ENCODE results near the gene CXorf51A. TPM values are rescaled to one million over a fixed set of nuclear protein-coding genes. Genes with fewer than 3 reads are reported as not detected.
"Not testable (repeated sequence)": the region's sequence is repeated elsewhere in the genome, so short reads cannot be mapped to it uniquely, and the experiment has no call there.

The CXorf51A gene
- total RNA-seq (not detected), polyA plus RNA-seq (not detected)

GRCh38 chrX:146814644-146815043, at the start of gene CXorf51A:
TSS of gene CXorf51A (minus strand) at chrX:146814744. CDS start at chrX:146814723, 21 bp downstream.
- H3K27ac ChIP-seq (ENCODE audit: low read depth, low read length); H3K4me1 Mint-ChIP-seq: not testable (repeated sequence)

DNA sequence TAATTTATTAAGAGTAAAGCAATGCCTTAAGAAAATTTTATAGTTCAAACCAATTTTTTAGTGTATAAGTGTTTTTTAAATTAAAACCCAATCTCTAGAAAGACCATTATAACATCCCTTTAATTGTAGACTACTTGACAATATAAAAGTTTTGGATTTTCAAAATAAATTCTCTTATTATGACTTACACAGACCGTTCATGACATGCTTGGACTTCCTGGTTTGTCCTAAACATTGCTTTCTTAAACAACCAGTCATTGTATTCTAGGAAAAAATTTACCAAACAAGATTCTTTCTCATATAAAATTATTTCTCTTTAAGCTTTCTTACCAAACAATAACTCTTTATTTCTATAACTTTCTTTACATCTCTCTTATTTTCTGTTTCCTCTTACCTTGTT, 49.0 kb upstream of the CXorf51A start:
- no peak overlapping the region for H3K4me3 ChIP-seq (ENCODE audit: low read length in 2 of 2)
- Mint-ChIP-seq H3K27ac (no peak overlapping the region), H3K4me3 (no peak overlapping the region), H3K4me1 (no peaks in the 10 kb centered on the region), H3K36me3 (no peaks in the 10 kb centered on the region), H3K9me3 (peaks cover 0 to 12% (median 2%) of the 10 kb centered on the region in 8 donors), H3K27me3 (no peaks in the 10 kb centered on the region)
- ChIA-PET CTCF (ENCODE audit: partially characterized antibody) (no interaction called here), POLR2A (ENCODE audit: partially characterized antibody) (no interaction called here)
- no peaks in the 10 kb centered on the region for H3K4me1 ChIP-seq (ENCODE audit: insufficient read depth, low read length)
- no peaks in the 10 kb centered on the region for H3K27me3 ChIP-seq (ENCODE audit: insufficient read depth, low read length)
- no peak overlapping the region for H3K27ac ChIP-seq (ENCODE audit: low read depth, low read length)
- intact Hi-C loops (cut with micrococcal nuclease) = no loop called here
- H3K9me3 ChIP-seq (ENCODE audit: control insufficient read depth in 1 of 2, low read length in 2 of 2) = no peaks in the 10 kb centered on the region
- DNase-seq = no peak
- no peaks in the 10 kb centered on the region for H3K36me3 ChIP-seq (ENCODE audit: insufficient read depth, low read length)

More at GRCh38 chrX:146814644-146815043, at the start of gene CXorf51A:
- DNase-seq; H3K4me1 ChIP-seq (ENCODE audit: insufficient read depth, low read length); POLR2A ChIA-PET (ENCODE audit: partially characterized antibody); intact Hi-C loops (cut with micrococcal nuclease); H3K27me3 ChIP-seq (ENCODE audit: insufficient read depth, low read length); H3K4me3 Mint-ChIP-seq; H3K9me3 Mint-ChIP-seq; H3K4me3 ChIP-seq (ENCODE audit: low read length in 2 of 2); H3K36me3 ChIP-seq (ENCODE audit: insufficient read depth, low read length); CTCF ChIA-PET (ENCODE audit: partially characterized antibody); H3K27ac Mint-ChIP-seq; H3K9me3 ChIP-seq (ENCODE audit: control insufficient read depth in 1 of 2, low read length in 2 of 2); H3K27me3 Mint-ChIP-seq; H3K36me3 Mint-ChIP-seq: not testable (repeated sequence)

- H3K27ac Mint-ChIP-seq = no peak overlapping the region
- no peak overlapping the region for H3K4me3 ChIP-seq (ENCODE audit: low read length in 2 of 2)
- CTCF ChIA-PET (ENCODE audit: partially characterized antibody) = no interaction called here
- H3K27me3 Mint-ChIP-seq = no peaks in the 10 kb centered on the region
- no peaks in the 10 kb centered on the region for H3K9me3 ChIP-seq (ENCODE audit: control insufficient read depth in 1 of 2, low read length in 2 of 2)
- H3K4me1 ChIP-seq (ENCODE audit: insufficient read depth, low read length) = no peaks in the 10 kb centered on the region
- no peak for DNase-seq
- POLR2A ChIA-PET (ENCODE audit: partially characterized antibody) = no interaction called here
- H3K4me1 Mint-ChIP-seq = no peaks in the 10 kb centered on the region
- no peak overlapping the region for H3K27ac ChIP-seq (ENCODE audit: low read depth, low read length)
- intact Hi-C loops (cut with micrococcal nuclease) = no loop called here
- H3K9me3 Mint-ChIP-seq = peaks cover 0 to 7% (median 2%) of the 10 kb centered on the region in 8 donors
- no peaks in the 10 kb centered on the region for H3K36me3 Mint-ChIP-seq
- H3K36me3 ChIP-seq (ENCODE audit: insufficient read depth, low read length) = no peaks in the 10 kb centered on the region
- H3K27me3 ChIP-seq (ENCODE audit: insufficient read depth, low read length) = no peaks in the 10 kb centered on the region
- no peak overlapping the region for H3K4me3 Mint-ChIP-seq
Observed at GRCh38 chrX:146854281-146854680, 39.7 kb upstream of the CXorf51A start.

GRCh38 chrX:146831994-146832393, 17.4 kb upstream of the CXorf51A start:
- Mint-ChIP-seq H3K4me3 (no peak overlapping the region), H3K36me3 (no peaks in the 10 kb centered on the region), H3K4me1 (no peaks in the 10 kb centered on the region), H3K27me3 (no peaks in the 10 kb centered on the region), H3K27ac (no peak overlapping the region), H3K9me3 (no peaks in the 10 kb centered on the region)
- ChIA-PET POLR2A (ENCODE audit: partially characterized antibody) (no interaction called here), CTCF (ENCODE audit: partially characterized antibody) (no interaction called here)
- no peak for DNase-seq
- H3K4me3 ChIP-seq (ENCODE audit: low read length in 2 of 2) = no peak overlapping the region
- H3K9me3 ChIP-seq (ENCODE audit: control insufficient read depth in 1 of 2, low read length in 2 of 2) = no peaks in the 10 kb centered on the region
- no peaks in the 10 kb centered on the region for H3K4me1 ChIP-seq (ENCODE audit: insufficient read depth, low read length)
- H3K36me3 ChIP-seq (ENCODE audit: insufficient read depth, low read length) = no peaks in the 10 kb centered on the region
- H3K27me3 ChIP-seq (ENCODE audit: insufficient read depth, low read length) = no peaks in the 10 kb centered on the region
- no peak overlapping the region for H3K27ac ChIP-seq (ENCODE audit: low read depth, low read length)
- intact Hi-C loops (cut with micrococcal nuclease) = no loop called here

DNA sequence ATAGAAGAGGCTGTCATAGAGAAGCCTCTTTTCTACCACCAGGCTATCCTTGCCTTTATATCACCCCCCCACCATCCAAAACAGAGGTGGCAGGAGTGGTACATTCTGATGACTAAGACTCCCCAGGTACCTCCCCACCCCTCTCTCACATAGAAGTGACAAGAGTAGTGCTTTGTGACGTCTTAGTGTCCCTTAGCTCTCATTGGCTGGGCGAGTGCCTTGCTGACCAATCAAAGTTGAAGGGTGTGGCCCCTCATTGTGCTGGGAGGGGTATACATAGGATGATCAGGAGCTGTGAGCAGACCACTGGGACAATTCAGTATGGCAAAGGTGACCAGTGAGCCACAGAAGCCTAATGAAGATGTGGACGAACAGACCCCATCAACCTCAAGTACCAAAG, 5.1 kb downstream of the CXorf51A start, which contains the start of gene CXorf51B:
TSS of gene CXorf51B (plus strand) at position 301 of the 400 bp plus-strand sequence. CDS start at position 322, 21 bp downstream.
- H3K27me3 Mint-ChIP-seq; H3K27ac ChIP-seq (ENCODE audit: low read depth, low read length); H3K36me3 Mint-ChIP-seq; H3K27me3 ChIP-seq (ENCODE audit: insufficient read depth, low read length); H3K9me3 ChIP-seq (ENCODE audit: control insufficient read depth in 1 of 2, low read length in 2 of 2); H3K9me3 Mint-ChIP-seq; POLR2A ChIA-PET (ENCODE audit: partially characterized antibody); H3K4me1 Mint-ChIP-seq; H3K4me1 ChIP-seq (ENCODE audit: insufficient read depth, low read length); H3K4me3 Mint-ChIP-seq; intact Hi-C loops (cut with micrococcal nuclease); H3K36me3 ChIP-seq (ENCODE audit: insufficient read depth, low read length); H3K27ac Mint-ChIP-seq; CTCF ChIA-PET (ENCODE audit: partially characterized antibody); DNase-seq; H3K4me3 ChIP-seq (ENCODE audit: low read length in 2 of 2): not testable (repeated sequence)

Other genes starting within 250 kb of the CXorf51A start
- gene CXorf51B, start 5.0 kb downstream of the CXorf51A start, total RNA-seq = not detected
- gene CXorf51B, start 5.0 kb downstream of the CXorf51A start, polyA plus RNA-seq = not detected

Measured in CD4-positive, alpha-beta memory T cell (primary cell).